Measurements from ENCODE around the gene SARM1.

Gene SARM1

DNA sequence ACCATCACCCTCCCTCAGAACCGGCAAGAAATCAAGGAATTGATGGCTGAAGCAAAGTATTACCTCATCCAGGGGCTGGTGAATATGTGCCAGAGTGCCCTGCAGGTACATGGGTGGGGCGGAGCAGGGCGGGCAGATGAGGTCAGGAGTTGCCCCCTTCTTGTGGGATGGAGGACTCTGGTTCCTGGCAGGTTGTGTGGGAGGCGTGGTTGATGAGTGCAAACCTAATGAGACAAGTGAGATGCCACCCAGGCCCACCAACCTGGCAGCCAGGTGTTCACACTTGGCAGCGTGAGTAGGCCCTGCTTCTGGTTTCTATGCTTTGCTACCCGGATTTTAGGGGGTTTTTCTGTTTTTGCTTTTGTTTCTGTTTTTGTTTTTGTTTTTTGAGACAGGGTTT, 31.1 kb upstream of the SARM1 start:
- H3K4me3 ChIP-seq (ENCODE audit: control insufficient read depth, low read depth, low read length), result no peak overlapping the region
- TF ChIP-seq, protein P1, sequence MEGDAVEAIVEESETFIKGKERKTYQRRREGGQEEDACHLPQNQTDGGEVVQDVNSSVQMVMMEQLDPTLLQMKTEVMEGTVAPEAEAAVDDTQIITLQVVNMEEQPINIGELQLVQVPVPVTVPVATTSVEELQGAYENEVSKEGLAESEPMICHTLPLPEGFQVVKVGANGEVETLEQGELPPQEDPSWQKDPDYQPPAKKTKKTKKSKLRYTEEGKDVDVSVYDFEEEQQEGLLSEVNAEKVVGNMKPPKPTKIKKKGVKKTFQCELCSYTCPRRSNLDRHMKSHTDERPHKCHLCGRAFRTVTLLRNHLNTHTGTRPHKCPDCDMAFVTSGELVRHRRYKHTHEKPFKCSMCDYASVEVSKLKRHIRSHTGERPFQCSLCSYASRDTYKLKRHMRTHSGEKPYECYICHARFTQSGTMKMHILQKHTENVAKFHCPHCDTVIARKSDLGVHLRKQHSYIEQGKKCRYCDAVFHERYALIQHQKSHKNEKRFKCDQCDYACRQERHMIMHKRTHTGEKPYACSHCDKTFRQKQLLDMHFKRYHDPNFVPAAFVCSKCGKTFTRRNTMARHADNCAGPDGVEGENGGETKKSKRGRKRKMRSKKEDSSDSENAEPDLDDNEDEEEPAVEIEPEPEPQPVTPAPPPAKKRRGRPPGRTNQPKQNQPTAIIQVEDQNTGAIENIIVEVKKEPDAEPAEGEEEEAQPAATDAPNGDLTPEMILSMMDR (conservative IDR thresholded peaks at IDR 0.05; ENCODE audit: control insufficient read depth, insufficient read depth, low read depth, low read length), result no peak
- no peak for DNase-seq (ENCODE audit: low read depth)

GRCh38 chr17:28341516-28341915, 30.0 kb upstream of the SARM1 start:
- no peak overlapping the region for H3K4me3 ChIP-seq (ENCODE audit: control insufficient read depth, low read depth, low read length)
- TF ChIP-seq, protein P1 (conservative IDR thresholded peaks at IDR 0.05; ENCODE audit: control insufficient read depth, insufficient read depth, low read depth, low read length), result no peak
- no peak for DNase-seq (ENCODE audit: low read depth)

GRCh38 chr17:28342313-28342712, 29.2 kb upstream of the SARM1 start:
- no peak for DNase-seq (ENCODE audit: low read depth)
- TF ChIP-seq, protein P1 (conservative IDR thresholded peaks at IDR 0.05; ENCODE audit: control insufficient read depth, insufficient read depth, low read depth, low read length), result no peak
- H3K4me3 ChIP-seq (ENCODE audit: control insufficient read depth, low read depth, low read length), result no peak overlapping the region

- DNase-seq (ENCODE audit: low read depth), result no peak
- TF ChIP-seq, protein P1 (conservative IDR thresholded peaks at IDR 0.05; ENCODE audit: control insufficient read depth, insufficient read depth, low read depth, low read length), result no peak
- H3K4me3 ChIP-seq (ENCODE audit: control insufficient read depth, low read depth, low read length), result no peak overlapping the region
Observed at GRCh38 chr17:28343491-28343932, 28.0 kb upstream of the SARM1 start.

DNA sequence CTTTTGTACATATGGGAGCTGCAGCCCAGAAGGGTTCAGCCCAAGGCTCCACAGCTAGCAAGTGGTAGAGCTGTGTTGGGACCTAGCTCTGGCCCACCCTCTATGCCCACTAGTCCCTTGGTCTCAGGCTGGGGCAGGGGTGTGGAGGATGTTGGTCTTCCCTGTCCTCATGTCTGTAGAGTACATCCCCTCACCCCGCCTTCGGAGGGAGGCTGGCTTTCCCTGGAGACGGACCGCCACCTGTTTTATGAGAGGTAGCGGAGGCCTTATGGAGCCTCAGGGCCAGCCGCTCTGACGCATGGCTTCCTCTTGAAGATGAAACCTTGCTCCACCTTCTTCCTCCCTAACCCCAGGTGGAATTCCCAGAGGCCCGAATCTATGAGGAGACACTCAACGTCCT, 27.5 kb upstream of the SARM1 start:
- TF ChIP-seq, protein P1 (conservative IDR thresholded peaks at IDR 0.05; ENCODE audit: control insufficient read depth, insufficient read depth, low read depth, low read length), result no peak
- no peak overlapping the region for H3K4me3 ChIP-seq (ENCODE audit: control insufficient read depth, low read depth, low read length)
- DNase-seq (ENCODE audit: low read depth), result no peak

DNA sequence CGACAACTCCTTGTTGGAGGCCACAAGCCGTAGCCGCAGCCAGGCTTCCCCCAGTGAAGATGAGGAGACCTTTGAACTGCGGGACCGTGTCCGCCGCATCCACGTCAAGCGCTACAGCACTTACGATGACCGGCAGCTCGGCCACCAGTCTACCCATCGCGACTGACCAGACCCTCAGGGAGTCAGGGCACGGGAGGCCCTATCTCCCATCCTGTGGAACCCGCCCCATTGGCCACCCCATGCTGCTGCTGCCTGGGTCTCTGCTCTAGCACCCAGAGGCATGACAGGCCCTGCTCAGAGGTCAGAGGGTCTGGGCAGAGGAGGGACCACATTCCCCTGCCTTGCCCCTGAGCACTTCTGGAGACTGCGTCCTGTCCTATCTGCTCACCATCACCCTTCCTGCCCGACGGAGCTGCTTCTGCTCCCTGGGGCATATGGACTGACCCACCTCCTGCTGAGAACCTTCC, 27.0 kb upstream of the SARM1 start:
- TF ChIP-seq, protein P1 (conservative IDR thresholded peaks at IDR 0.05; ENCODE audit: control insufficient read depth, insufficient read depth, low read depth, low read length), result no peak
- H3K4me3 ChIP-seq (ENCODE audit: control insufficient read depth, low read depth, low read length), result no peak overlapping the region
- DNase-seq (ENCODE audit: low read depth), result no peak

All from fibroblast of mammary gland (primary cell).